ENCODE results near the gene WDR48. TPM values are rescaled to one million over a fixed set of nuclear protein-coding genes. Genes with fewer than 3 reads are reported as not detected.

WDR48 gene
- total RNA-seq, 1 donor from 2014 or later = 81.0 TPM

DNA sequence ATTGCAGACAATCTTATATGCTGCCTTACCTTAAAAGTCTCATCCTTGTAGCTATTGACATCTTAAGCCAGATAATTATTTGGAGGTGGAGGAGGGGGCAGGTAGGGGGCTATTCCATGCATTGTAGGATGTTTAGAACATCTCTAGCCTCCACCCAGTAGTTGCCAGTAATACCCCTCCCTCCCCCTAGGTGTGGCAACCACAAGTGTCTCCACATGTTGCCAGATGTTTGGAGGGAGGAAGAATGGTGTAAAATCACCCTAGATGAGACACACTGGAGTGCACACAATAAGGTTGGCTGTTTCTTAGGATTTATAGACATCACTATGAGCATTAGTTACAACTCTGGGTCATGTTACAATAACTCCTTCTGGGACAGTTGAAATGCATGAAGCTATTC is 28.2 kb downstream of the WDR48 start:
- Histone ChIP-seq H3K36me3 (peaks cover 36 to 82% of the 10 kb centered on the region in 2 donors), H3K27me3 (no peaks in the 10 kb centered on the region), H3K4me3 (no peak overlapping the region), H3K9me3 (no peaks in the 10 kb centered on the region), H3K4me1 (no peaks in the 10 kb centered on the region), H3K27ac (no peak overlapping the region)
- TF ChIP-seq, protein P1, sequence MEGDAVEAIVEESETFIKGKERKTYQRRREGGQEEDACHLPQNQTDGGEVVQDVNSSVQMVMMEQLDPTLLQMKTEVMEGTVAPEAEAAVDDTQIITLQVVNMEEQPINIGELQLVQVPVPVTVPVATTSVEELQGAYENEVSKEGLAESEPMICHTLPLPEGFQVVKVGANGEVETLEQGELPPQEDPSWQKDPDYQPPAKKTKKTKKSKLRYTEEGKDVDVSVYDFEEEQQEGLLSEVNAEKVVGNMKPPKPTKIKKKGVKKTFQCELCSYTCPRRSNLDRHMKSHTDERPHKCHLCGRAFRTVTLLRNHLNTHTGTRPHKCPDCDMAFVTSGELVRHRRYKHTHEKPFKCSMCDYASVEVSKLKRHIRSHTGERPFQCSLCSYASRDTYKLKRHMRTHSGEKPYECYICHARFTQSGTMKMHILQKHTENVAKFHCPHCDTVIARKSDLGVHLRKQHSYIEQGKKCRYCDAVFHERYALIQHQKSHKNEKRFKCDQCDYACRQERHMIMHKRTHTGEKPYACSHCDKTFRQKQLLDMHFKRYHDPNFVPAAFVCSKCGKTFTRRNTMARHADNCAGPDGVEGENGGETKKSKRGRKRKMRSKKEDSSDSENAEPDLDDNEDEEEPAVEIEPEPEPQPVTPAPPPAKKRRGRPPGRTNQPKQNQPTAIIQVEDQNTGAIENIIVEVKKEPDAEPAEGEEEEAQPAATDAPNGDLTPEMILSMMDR (IDR thresholded peaks at IDR 0.05) = no peak
- intact Hi-C loops (cut with DNase I) = no loop called here
- no peak for DNase-seq (ENCODE audit: low spot score in 2 of 2)

DNA sequence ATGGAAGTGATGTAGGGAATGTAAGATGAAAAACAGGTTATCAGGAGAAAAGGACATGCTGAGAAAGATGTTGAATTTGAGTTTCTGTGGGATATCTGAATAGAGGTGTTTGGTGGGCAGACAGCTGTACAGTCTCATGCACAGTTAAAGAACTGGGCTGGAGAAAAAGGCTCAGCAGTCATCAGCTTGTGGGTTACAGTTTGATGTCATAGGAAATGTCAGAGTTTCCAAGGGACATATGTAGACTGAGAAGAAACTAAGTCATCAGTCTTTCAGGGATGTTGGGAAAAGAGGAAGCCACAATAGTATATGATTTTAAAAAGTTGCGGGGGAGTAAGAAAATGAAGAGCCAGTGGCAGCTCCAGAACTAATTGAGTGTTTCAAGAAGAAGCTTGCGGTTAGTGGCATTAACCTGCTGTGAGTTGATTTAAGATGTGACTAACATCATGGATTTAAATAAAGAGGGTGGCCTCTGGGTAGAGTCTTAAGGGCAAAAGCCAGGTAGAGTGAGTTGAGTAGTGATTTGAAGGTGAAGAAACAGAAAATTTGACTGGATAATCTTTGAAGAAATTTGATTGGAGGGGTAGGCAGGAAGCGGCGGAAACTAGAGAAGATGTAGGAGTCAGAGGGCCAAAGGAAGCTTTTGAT is 31.0 kb downstream of the WDR48 start:
- no peak for DNase-seq (ENCODE audit: low spot score in 2 of 2)
- no peaks in the 10 kb centered on the region for H3K9me3 ChIP-seq
- H3K4me1 ChIP-seq = no peaks in the 10 kb centered on the region
- H3K36me3 ChIP-seq = peaks cover 15 to 84% of the 10 kb centered on the region in 2 donors
- H3K4me3 ChIP-seq = no peak overlapping the region
- no peak overlapping the region for H3K27ac ChIP-seq
- intact Hi-C loops (cut with DNase I) = no loop called here
- TF ChIP-seq, protein P1 (IDR thresholded peaks at IDR 0.05) = no peak
- H3K27me3 ChIP-seq = no peaks in the 10 kb centered on the region

DNA sequence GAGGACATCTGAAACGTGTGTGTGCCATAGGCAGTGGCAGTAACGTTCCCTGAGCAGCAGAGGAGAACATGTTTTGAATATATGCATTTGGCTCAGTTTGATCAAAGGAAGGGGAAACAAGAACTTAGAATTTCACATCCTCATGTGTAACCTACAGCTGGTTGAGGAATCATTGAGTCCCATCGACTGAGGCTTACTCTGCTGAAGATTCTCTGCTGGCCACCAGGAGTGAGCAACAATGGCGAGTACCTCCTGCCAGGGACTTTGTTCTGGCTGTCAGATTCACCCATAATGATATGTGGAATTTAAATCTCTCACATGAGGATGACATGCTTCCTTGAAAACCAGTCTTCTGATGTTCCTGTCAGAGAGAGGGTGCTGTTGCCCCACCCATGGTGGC is 34.3 kb downstream of the WDR48 start:
- Histone ChIP-seq H3K27me3 (no peaks in the 10 kb centered on the region), H3K4me1 (no peaks in the 10 kb centered on the region), H3K36me3 (peaks cover 25 to 89% of the 10 kb centered on the region in 2 donors), H3K27ac (no peak overlapping the region), H3K9me3 (no peaks in the 10 kb centered on the region), H3K4me3 (no peak overlapping the region)
- intact Hi-C loops (cut with DNase I) = no loop called here
- no peak for DNase-seq (ENCODE audit: low spot score in 2 of 2)
- TF ChIP-seq, protein P1 (IDR thresholded peaks at IDR 0.05) = no peak

DNA sequence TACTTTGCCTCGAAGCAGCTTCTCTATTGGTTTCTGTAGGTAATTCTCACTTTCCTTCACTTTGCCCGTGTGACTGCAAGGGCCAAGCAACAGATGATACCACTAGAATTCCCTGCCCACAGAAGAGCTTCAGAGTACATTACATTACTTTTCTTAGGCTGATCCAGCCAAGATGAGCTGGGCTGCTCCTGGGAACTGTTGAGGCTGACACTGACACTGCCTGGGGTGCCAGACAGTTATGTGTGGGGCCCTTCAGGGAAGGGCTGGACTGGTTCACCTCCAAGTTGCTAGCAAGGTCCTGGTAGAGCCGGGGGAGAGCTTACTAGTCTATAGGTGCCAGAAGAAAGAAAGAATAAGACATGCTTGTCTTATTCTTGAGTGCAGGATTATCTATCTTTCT is 36.6 kb downstream of the WDR48 start:
- Histone ChIP-seq H3K27me3 (no peaks in the 10 kb centered on the region), H3K4me3 (no peak overlapping the region), H3K36me3 (peaks cover 45 to 92% of the 10 kb centered on the region in 2 donors), H3K9me3 (no peaks in the 10 kb centered on the region), H3K4me1 (no peaks in the 10 kb centered on the region), H3K27ac (no peak overlapping the region)
- intact Hi-C loops (cut with DNase I) = no loop called here
- no peak for DNase-seq (ENCODE audit: low spot score in 2 of 2)
- TF ChIP-seq, protein P1 (IDR thresholded peaks at IDR 0.05) = no peak

DNA sequence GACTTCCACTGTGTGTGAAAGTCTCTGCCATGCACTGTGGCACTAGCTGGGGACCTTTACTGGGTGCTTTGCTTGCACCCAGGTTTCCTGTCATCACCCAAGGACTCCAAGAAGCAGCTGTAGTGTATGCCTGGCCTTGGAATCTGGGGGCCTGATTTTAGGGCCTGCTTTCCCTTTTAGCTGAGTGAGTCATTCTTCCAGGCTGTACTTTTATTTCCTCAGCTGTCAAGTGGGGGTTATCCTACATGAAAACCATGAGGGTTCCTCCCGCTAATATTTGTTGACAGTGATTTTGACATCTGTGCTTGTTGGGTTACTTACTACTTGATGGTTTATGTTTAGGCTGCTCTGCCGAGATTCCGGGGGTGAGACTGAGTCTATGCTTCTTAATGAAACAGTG is 37.1 kb downstream of the WDR48 start:
- Histone ChIP-seq H3K36me3 (peaks cover 47 to 90% of the 10 kb centered on the region in 2 donors), H3K27me3 (no peaks in the 10 kb centered on the region), H3K4me1 (no peaks in the 10 kb centered on the region), H3K4me3 (no peak overlapping the region), H3K27ac (no peak overlapping the region), H3K9me3 (no peaks in the 10 kb centered on the region)
- TF ChIP-seq, protein P1 (IDR thresholded peaks at IDR 0.05) = no peak
- no peak for DNase-seq (ENCODE audit: low spot score in 2 of 2)
- intact Hi-C loops (cut with DNase I) = no loop called here

DNA sequence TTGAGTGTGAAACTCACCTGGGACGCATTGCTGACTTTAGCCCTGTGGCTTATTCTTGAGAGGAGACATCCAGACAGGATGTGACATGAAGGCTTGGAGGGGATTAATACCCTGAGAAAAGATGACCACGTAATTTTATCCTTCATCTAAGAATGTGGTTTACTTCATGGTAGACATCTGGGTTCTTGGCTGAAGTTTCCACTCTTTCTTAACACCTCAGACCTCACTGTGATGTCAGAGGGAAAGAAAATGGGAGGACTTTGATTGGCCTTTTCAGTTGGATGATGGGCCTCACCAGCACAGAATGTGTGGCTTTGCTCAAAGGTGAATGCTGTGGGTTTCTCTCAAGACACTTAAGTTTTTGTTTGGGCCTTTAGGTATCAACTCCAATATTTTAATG is 39.1 kb downstream of the WDR48 start:
- H3K27ac ChIP-seq = no peak overlapping the region
- no peaks in the 10 kb centered on the region for H3K4me1 ChIP-seq
- no peaks in the 10 kb centered on the region for H3K27me3 ChIP-seq
- H3K36me3 ChIP-seq = peaks cover 58 to 93% of the 10 kb centered on the region in 2 donors
- TF ChIP-seq, protein P1 (IDR thresholded peaks at IDR 0.05) = no peak
- no peak overlapping the region for H3K4me3 ChIP-seq
- no peak for DNase-seq (ENCODE audit: low spot score in 2 of 2)
- no peaks in the 10 kb centered on the region for H3K9me3 ChIP-seq
- intact Hi-C loops (cut with DNase I) = no loop called here
